Vagina (tissue), 2 donors: ENCODE measurements around the gene SPATA31D3. TPM values are rescaled to one million over a fixed set of nuclear protein-coding genes. Genes with fewer than 3 reads are reported as not detected.

Experiments used
- DNase-seq, 2 donors: peaks; one replicate each; pipeline ENCODE4 v3.0.0-alpha.2; 2017; ENCODE audit errors: extremely low spot score in 2 of 2
- H3K27ac ChIP-seq: fragments of 200-600 bp; sonication (generic); one replicate; pipeline ENCODE4 v1.5.1; 2019
- H3K27me3 ChIP-seq: fragments of 200-600 bp; sonication (generic); one replicate; pipeline ENCODE4 v1.5.1; 2019
- H3K36me3 ChIP-seq, 2 donors: fragments of 200-600 bp; sonication (generic); one replicate each; pipeline ENCODE4 v1.5.1; 2017 to 2019
- H3K4me1 ChIP-seq: fragments of 200-600 bp; sonication (generic); one replicate; pipeline ENCODE4 v1.5.1; 2019
- H3K4me3 ChIP-seq, 2 donors: fragments of 200-600 bp; sonication (generic); 1 replicate in 1 of 2; 2 replicates in 1 of 2; pipeline ENCODE4 v1.5.1; 2016 to 2019
- H3K9me3 ChIP-seq: fragments of 200-600 bp; sonication (generic); one replicate; pipeline ENCODE4 v1.5.1; 2019
- CTCF ChIP-seq, 3 experiments: fragments of 450-650 bp in 2 of 3; fragments of 200-600 bp in 1 of 3; sonication (generic) in 1 of 3; IDR thresholded peaks; one replicate each; pipeline ENCODE4 v1.5.1; 2017 to 2019; ENCODE audit warnings: antibody characterized with exemption in 3 of 3, mild to moderate bottlenecking in 2 of 3, moderate library complexity in 2 of 3
- POLR2A ChIP-seq, 2 donors: fragments of 450-650 bp; IDR thresholded peaks; one replicate each; pipeline ENCODE4 v1.6.1; 2017; ENCODE audit warnings: antibody characterized with exemption in 2 of 2, mild to moderate bottlenecking in 2 of 2, moderate library complexity in 2 of 2
- POLR2AphosphoS5 ChIP-seq, 2 donors: sonication (generic); formaldehyde crosslinking; IDR thresholded peaks; one replicate each; pipeline ENCODE4 v1.9.0; 2017; ENCODE audit warnings: antibody characterized with exemption in 2 of 2, mild to moderate bottlenecking in 2 of 2, low read depth in 1 of 2; ENCODE audit not compliant: insufficient read depth in 1 of 2
- intact Hi-C: fragments of 100-400 bp; cut with DNase I; formaldehyde crosslinking; loops from one replicate; pipeline ENCODE4 v1.15.1; 2023
- total RNA-seq: library from RNA; depleted of rRNA; stranded (reverse); fragments of >200 nt; gene quantifications from one replicate; pipeline ENCODE4 v1.2.3, GENCODE V29; 2016

SPATA31D3 gene
- total RNA-seq, 1 donor from 2014 or later = not detected

GRCh38 chr9:81953096-81953495 is 9.8 kb downstream of the SPATA31D3 start:
- no peak for DNase-seq
- no peaks in the 10 kb centered on the region for H3K36me3 ChIP-seq
- no peak for TF ChIP-seq POLR2A (IDR thresholded peaks at IDR 0.05)
- no peak for TF ChIP-seq CTCF (IDR thresholded peaks at IDR 0.05)
- TF ChIP-seq POLR2AphosphoS5 (IDR thresholded peaks at IDR 0.05; ENCODE audit: insufficient read depth in 1 of 2, low read depth in 1 of 2) = no peak
- intact Hi-C loops = no loop called here
- H3K27ac ChIP-seq = no peak overlapping the region
- no peaks in the 10 kb centered on the region for H3K27me3 ChIP-seq
- no peak overlapping the region for H3K4me3 ChIP-seq
- no peaks in the 10 kb centered on the region for H3K4me1 ChIP-seq
- H3K9me3 ChIP-seq = peaks cover 9% of the 10 kb centered on the region

- H3K27ac ChIP-seq = no peak overlapping the region
- TF ChIP-seq POLR2A (IDR thresholded peaks at IDR 0.05) (no peak), CTCF (IDR thresholded peaks at IDR 0.05) (no peak), POLR2AphosphoS5 (IDR thresholded peaks at IDR 0.05; ENCODE audit: insufficient read depth in 1 of 2, low read depth in 1 of 2) (no peak)
- intact Hi-C loops = no loop called here
- H3K4me1 ChIP-seq = no peaks in the 10 kb centered on the region
- no peaks in the 10 kb centered on the region for H3K36me3 ChIP-seq
- H3K4me3 ChIP-seq = no peak overlapping the region
- H3K9me3 ChIP-seq = peaks cover 9% of the 10 kb centered on the region
- DNase-seq = peak in 1 of 2 donors; percentile 27
- H3K27me3 ChIP-seq = no peaks in the 10 kb centered on the region
Observed at GRCh38 chr9:81955625-81956024, 12.3 kb downstream of the SPATA31D3 start.

GRCh38 chr9:81964218-81965171 is 21.2 kb downstream of the SPATA31D3 start:
- TF ChIP-seq POLR2AphosphoS5 (IDR thresholded peaks at IDR 0.05; ENCODE audit: insufficient read depth in 1 of 2, low read depth in 1 of 2) (no peak), POLR2A (IDR thresholded peaks at IDR 0.05) (no peak), CTCF (IDR thresholded peaks at IDR 0.05) (no peak)
- Histone ChIP-seq H3K27me3 (no peaks in the 10 kb centered on the region), H3K4me3 (no peak overlapping the region), H3K27ac (no peak overlapping the region), H3K4me1 (no peaks in the 10 kb centered on the region), H3K36me3 (no peaks in the 10 kb centered on the region), H3K9me3 (no peaks in the 10 kb centered on the region)
- intact Hi-C loops = no loop called here
- DNase-seq = peak in 1 of 2 donors; percentile 6

GRCh38 chr9:81968026-81968425 is 24.7 kb downstream of the SPATA31D3 start:
- intact Hi-C loops = no loop called here
- no peaks in the 10 kb centered on the region for H3K4me1 ChIP-seq
- TF ChIP-seq POLR2A (IDR thresholded peaks at IDR 0.05) (no peak), POLR2AphosphoS5 (IDR thresholded peaks at IDR 0.05; ENCODE audit: insufficient read depth in 1 of 2, low read depth in 1 of 2) (no peak), CTCF (IDR thresholded peaks at IDR 0.05) (no peak)

GRCh38 chr9:81969971-81970370 is 26.7 kb downstream of the SPATA31D3 start:
- no peaks in the 10 kb centered on the region for H3K36me3 ChIP-seq
- no peaks in the 10 kb centered on the region for H3K9me3 ChIP-seq
- DNase-seq = peak; percentile 52 to 55
- H3K27ac ChIP-seq = no peak overlapping the region
- no peaks in the 10 kb centered on the region for H3K27me3 ChIP-seq
- intact Hi-C loops = no loop called here
- no peak overlapping the region for H3K4me3 ChIP-seq
- H3K4me1 ChIP-seq = no peaks in the 10 kb centered on the region
- TF ChIP-seq POLR2A (IDR thresholded peaks at IDR 0.05) (no peak), POLR2AphosphoS5 (IDR thresholded peaks at IDR 0.05; ENCODE audit: insufficient read depth in 1 of 2, low read depth in 1 of 2) (no peak), CTCF (IDR thresholded peaks at IDR 0.05) (no peak)

More at GRCh38 chr9:81968026-81968425, 24.7 kb downstream of the SPATA31D3 start:
- H3K27ac ChIP-seq = no peak overlapping the region
- peak; percentile 29 to 82 for DNase-seq
- H3K27me3 ChIP-seq = no peaks in the 10 kb centered on the region
- H3K9me3 ChIP-seq = no peaks in the 10 kb centered on the region
- H3K36me3 ChIP-seq = no peaks in the 10 kb centered on the region
- H3K4me3 ChIP-seq = no peak overlapping the region
